Measurements from ENCODE around the gene KHDC1L.

KHDC1L gene

DNA sequence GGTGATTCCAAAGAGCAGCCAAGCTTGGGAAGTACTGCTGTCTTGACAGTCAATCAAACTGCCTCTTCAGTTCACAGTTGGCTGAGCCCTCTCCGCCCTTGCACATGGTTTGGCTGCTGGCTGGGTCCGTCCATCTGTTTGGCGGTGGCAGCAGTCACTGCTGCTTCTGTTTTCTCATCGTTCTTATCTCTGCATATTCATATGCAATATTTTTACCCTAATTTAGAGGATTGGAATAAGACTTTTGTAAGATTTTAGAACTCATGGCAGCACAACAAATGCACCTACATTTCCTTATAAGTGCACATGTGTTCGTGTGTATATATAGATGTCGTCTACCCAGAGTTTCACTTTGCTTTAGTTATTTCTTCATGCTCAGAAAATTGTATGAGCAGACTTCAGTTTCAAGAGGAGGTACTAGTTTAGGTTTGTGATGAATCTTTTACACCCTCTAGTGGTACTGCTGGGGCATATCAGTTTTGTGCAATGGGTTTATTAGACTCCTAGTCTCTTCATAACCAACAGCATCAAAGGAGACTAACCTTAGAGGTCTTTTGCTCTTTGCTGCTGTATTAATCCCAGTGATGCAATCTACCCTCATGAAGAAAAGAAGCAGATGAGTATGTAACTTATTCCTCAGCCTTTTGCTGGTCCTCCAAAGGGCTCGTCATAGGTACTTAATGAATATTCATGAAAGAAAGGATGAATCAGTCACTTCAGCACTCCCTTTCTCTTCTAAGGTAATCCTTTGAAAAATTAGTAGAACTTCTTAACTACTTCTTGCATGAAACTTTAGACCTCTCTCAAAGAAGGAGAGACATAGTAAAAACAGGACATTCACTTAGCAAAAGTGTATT lies 44.3 kb downstream of the KHDC1L start:
- H3K36me3 ChIP-seq (ENCODE audit: control insufficient read depth, insufficient read depth, low read length): no peaks in the 10 kb centered on the region
- TF ChIP-seq, protein P1, sequence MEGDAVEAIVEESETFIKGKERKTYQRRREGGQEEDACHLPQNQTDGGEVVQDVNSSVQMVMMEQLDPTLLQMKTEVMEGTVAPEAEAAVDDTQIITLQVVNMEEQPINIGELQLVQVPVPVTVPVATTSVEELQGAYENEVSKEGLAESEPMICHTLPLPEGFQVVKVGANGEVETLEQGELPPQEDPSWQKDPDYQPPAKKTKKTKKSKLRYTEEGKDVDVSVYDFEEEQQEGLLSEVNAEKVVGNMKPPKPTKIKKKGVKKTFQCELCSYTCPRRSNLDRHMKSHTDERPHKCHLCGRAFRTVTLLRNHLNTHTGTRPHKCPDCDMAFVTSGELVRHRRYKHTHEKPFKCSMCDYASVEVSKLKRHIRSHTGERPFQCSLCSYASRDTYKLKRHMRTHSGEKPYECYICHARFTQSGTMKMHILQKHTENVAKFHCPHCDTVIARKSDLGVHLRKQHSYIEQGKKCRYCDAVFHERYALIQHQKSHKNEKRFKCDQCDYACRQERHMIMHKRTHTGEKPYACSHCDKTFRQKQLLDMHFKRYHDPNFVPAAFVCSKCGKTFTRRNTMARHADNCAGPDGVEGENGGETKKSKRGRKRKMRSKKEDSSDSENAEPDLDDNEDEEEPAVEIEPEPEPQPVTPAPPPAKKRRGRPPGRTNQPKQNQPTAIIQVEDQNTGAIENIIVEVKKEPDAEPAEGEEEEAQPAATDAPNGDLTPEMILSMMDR (IDR thresholded peaks at IDR 0.05): peak; percentile 80
- no peaks in the 10 kb centered on the region for H3K27me3 ChIP-seq (ENCODE audit: control insufficient read depth, insufficient read depth, low read length)
- H3K9ac ChIP-seq: no peak overlapping the region
- no peaks in the 10 kb centered on the region for H3K9me3 ChIP-seq (ENCODE audit: control insufficient read depth, low read length)
- no peaks in the 10 kb centered on the region for H3K79me2 ChIP-seq
- peak overlapping the region; percentile 45 for H2AFZ ChIP-seq
- H3K4me1 ChIP-seq: no peaks in the 10 kb centered on the region
- H3K4me2 ChIP-seq (ENCODE audit: low read length): peak overlapping the region; percentile 54
- no peak overlapping the region for H3K27ac ChIP-seq
- no peak overlapping the region for H3K4me3 ChIP-seq (ENCODE audit: low read depth, low read length)

DNA sequence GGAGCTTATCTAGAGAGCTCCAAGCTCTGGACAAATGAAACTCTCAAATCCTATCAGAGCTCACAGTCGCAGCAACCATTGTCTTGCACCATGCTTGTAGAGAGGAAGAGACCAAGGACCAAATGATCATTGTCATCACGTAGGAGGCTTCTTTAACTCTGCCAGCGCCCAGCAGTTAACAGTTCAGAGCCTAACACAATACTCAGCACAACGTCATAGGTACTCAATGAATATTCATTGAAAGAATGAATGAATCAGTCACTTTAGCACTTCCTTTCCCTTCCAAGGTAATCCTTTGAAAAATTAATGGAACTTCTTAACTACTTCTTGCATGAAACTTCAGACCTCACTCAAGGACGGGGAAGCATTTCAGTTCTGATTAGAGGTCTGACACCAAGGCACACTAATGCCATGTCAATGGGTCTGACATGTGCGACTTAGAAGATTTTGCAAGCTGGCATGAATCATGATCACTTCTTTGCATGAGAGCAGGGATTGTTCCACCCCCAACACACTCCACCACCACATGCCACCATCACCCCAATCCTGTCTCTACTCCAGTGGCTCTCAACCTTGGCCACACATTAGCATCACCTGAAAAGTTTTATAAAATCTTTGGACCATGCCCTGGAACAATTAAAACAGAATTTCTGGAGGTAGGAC lies 45.1 kb downstream of the KHDC1L start:
- Histone ChIP-seq H3K36me3 (ENCODE audit: control insufficient read depth, insufficient read depth, low read length) (no peaks in the 10 kb centered on the region), H3K9me3 (ENCODE audit: control insufficient read depth, low read length) (no peaks in the 10 kb centered on the region), H3K4me2 (ENCODE audit: low read length) (no peak overlapping the region), H3K4me1 (no peaks in the 10 kb centered on the region), H3K4me3 (ENCODE audit: low read depth, low read length) (no peak overlapping the region), H2AFZ (peak overlapping the region; percentile 45), H3K79me2 (no peaks in the 10 kb centered on the region), H3K27me3 (ENCODE audit: control insufficient read depth, insufficient read depth, low read length) (no peaks in the 10 kb centered on the region), H3K27ac (no peak overlapping the region), H3K9ac (no peak overlapping the region)
- TF ChIP-seq, protein P1 (IDR thresholded peaks at IDR 0.05): no peak

DNA sequence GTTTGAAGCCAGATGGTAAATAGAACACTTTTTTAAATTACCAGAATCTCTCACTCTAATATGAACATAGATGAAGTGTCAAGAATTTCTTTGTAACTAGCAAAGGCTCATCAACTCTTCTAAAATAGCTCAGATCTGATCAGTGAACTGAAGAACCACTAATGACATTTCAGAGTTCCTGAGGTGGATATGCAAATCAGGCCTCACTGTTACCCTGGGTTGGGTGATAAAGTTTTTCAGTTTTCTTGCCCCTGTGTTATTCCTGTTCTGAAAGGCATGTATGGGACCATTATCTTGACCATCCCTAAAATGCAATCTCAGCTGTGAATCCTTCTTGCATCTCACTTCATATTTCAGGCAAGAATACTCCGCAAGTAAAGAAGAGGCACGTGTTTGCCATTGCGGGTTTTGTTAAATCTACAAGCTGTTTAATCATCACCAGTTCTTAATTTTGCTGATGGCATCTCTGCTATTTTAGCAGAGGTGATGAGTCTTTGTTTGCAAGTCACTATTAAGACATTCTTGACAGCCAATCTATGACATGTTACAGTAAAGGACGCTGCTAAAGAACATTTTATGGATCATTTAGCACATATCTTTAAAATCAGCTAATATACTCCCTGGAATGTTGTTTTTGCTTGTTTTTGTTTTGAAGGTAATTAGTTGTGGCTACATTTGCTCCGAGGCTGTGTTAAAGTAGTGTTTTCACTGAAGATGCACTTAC lies 47.9 kb downstream of the KHDC1L start:
- no peak overlapping the region for H3K4me2 ChIP-seq (ENCODE audit: low read length)
- H3K79me2 ChIP-seq: no peaks in the 10 kb centered on the region
- H3K9me3 ChIP-seq (ENCODE audit: control insufficient read depth, low read length): no peaks in the 10 kb centered on the region
- TF ChIP-seq, protein P1 (IDR thresholded peaks at IDR 0.05): no peak
- H3K27ac ChIP-seq: no peak overlapping the region
- H2AFZ ChIP-seq: no peak overlapping the region
- H3K27me3 ChIP-seq (ENCODE audit: control insufficient read depth, insufficient read depth, low read length): no peaks in the 10 kb centered on the region
- no peak overlapping the region for H3K9ac ChIP-seq
- no peaks in the 10 kb centered on the region for H3K4me1 ChIP-seq
- no peaks in the 10 kb centered on the region for H3K36me3 ChIP-seq (ENCODE audit: control insufficient read depth, insufficient read depth, low read length)
- no peak overlapping the region for H3K4me3 ChIP-seq (ENCODE audit: low read depth, low read length)

DNA sequence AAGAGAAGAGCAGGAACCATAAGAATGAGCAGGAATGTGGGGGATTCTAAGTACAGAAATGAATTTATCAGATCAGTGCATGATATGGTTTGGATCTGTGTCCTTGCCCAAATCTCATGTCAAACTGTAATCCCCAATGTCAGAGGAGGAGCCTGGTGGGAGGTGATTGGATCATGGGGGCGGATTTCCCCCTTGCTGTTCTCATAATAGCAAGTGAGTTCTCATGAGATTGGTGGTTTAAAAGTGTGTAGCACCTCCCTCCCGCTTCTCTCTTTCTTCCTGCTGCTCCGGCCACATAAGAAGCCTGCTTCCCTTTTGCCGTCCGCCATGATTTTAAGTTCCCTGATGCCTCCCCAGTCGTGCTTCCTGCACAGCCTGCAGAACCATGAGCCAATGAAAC lies 49.2 kb downstream of the KHDC1L start:
- no peak overlapping the region for H3K4me2 ChIP-seq (ENCODE audit: low read length)
- H3K4me3 ChIP-seq (ENCODE audit: low read depth, low read length): no peak overlapping the region
- no peak overlapping the region for H3K27ac ChIP-seq
- no peaks in the 10 kb centered on the region for H3K27me3 ChIP-seq (ENCODE audit: control insufficient read depth, insufficient read depth, low read length)
- H3K9ac ChIP-seq: no peak overlapping the region
- H3K4me1 ChIP-seq: no peaks in the 10 kb centered on the region
- no peaks in the 10 kb centered on the region for H3K79me2 ChIP-seq
- no peaks in the 10 kb centered on the region for H3K36me3 ChIP-seq (ENCODE audit: control insufficient read depth, insufficient read depth, low read length)
- TF ChIP-seq, protein P1 (IDR thresholded peaks at IDR 0.05): no peak
- H2AFZ ChIP-seq: no peak overlapping the region
- no peaks in the 10 kb centered on the region for H3K9me3 ChIP-seq (ENCODE audit: control insufficient read depth, low read length)
